CD14-positive monocyte (primary cell): Measurements from ENCODE around the gene IGDCC3. TPM values are rescaled to one million over a fixed set of nuclear protein-coding genes. Genes with fewer than 3 reads are reported as not detected.

Experiments used
- DNase-seq, 3 donors: peaks; one replicate each; pipeline ENCODE4 v3.0.0-alpha.2; 2011 to 2022
- H2AFZ ChIP-seq: 2 replicates; pipeline ENCODE4 v1.6.0; 2012; ENCODE audit warnings: mild to moderate bottlenecking, low read depth, low read length, inconsistent platforms; ENCODE audit not compliant: insufficient read depth, poor library complexity, severe bottlenecking
- H3K27ac ChIP-seq, 2 donors: 1 replicate in 1 of 2; 2 replicates in 1 of 2; pipeline ENCODE4 v1.5.1; 2012 to 2013; ENCODE audit warnings: low read length in 2 of 2, control low read depth in 1 of 2, inconsistent platforms in 1 of 2, low read depth in 1 of 2, mild to moderate bottlenecking in 1 of 2
- H3K27me3 ChIP-seq, 2 donors: one replicate each; pipeline versions ENCODE4 v1.6.0 to v1.6.1; 2011 to 2013; ENCODE audit warnings: low read length in 2 of 2; ENCODE audit not compliant: control insufficient read depth in 2 of 2, insufficient read depth in 2 of 2
- H3K36me3 ChIP-seq, 2 donors: replicated peaks in 1 of 2; 1 replicate in 1 of 2; 2 replicates in 1 of 2; pipeline versions ENCODE4 v1.5.1 to v1.6.1; 2012 to 2013; ENCODE audit warnings: low read length in 2 of 2, control low read depth in 1 of 2, inconsistent platforms in 1 of 2, mild to moderate bottlenecking in 1 of 2; ENCODE audit not compliant: insufficient read depth in 2 of 2, control insufficient read depth in 1 of 2
- H3K4me1 ChIP-seq, 2 donors: 1 replicate in 1 of 2; 2 replicates in 1 of 2; pipeline versions ENCODE4 v1.5.1 to v1.6.1; 2012 to 2013; ENCODE audit warnings: low read length in 2 of 2, control low read depth in 1 of 2, inconsistent platforms in 1 of 2, mild to moderate bottlenecking in 1 of 2, moderate library complexity in 1 of 2; ENCODE audit not compliant: insufficient read depth in 2 of 2, control insufficient read depth in 1 of 2
- H3K4me2 ChIP-seq: replicated peaks from 2 replicates; pipeline ENCODE3; 2012; ENCODE audit warnings: low read length, moderate library complexity, mild to moderate bottlenecking; ENCODE audit not compliant: poor library complexity, severe bottlenecking; ENCODE audit errors: extremely low read depth
- H3K4me3 ChIP-seq, 3 experiments: fragments of 200-600 bp in 1 of 3; sonication (generic) in 1 of 3; replicated peaks in 1 of 3; 1 replicate in 2 of 3; 2 replicates in 1 of 3; pipeline ENCODE4 v1.5.1; 2011 to 2013; ENCODE audit warnings: low read length in 3 of 3, mild to moderate bottlenecking in 3 of 3, control low read depth in 2 of 3, low read depth in 2 of 3, inconsistent platforms in 1 of 3, moderate library complexity in 1 of 3
- H3K79me2 ChIP-seq: 2 replicates; pipeline ENCODE4 v1.6.0; 2012; ENCODE audit warnings: mild to moderate bottlenecking, control low read depth, inconsistent platforms, low read length, moderate library complexity; ENCODE audit not compliant: insufficient read depth
- H3K9ac ChIP-seq: 2 replicates; pipeline ENCODE4 v1.6.0; 2017; ENCODE audit warnings: low read length, mild to moderate bottlenecking; ENCODE audit not compliant: insufficient read depth, poor library complexity, severe bottlenecking
- H3K9me3 ChIP-seq, 2 donors: replicated peaks in 1 of 2; 1 replicate in 1 of 2; 2 replicates in 1 of 2; pipeline versions ENCODE4 v1.5.1 to v1.6.1; 2012 to 2013; ENCODE audit warnings: low read length in 2 of 2, control low read depth in 1 of 2; ENCODE audit not compliant: control insufficient read depth in 1 of 2, insufficient read depth in 1 of 2
- H4K20me1 ChIP-seq: 2 replicates; pipeline ENCODE4 v1.6.0; 2012; ENCODE audit warnings: mild to moderate bottlenecking, low read length, control low read depth, moderate library complexity; ENCODE audit not compliant: insufficient read depth
- H3K27ac Mint-ChIP-seq, 7 donors: one replicate each; pipeline ENCODE4 v1.8.0; 2020; ENCODE audit warnings: mild to moderate bottlenecking in 7 of 7, mixed read lengths in 7 of 7, moderate library complexity in 6 of 7, inconsistent platforms in 2 of 7
- H3K27me3 Mint-ChIP-seq, 3 donors: one replicate each; pipeline ENCODE4 v1.8.0; 2021 to 2022; ENCODE audit warnings: low read depth in 3 of 3, mild to moderate bottlenecking in 3 of 3, mixed read lengths in 3 of 3, moderate library complexity in 3 of 3, inconsistent platforms in 1 of 3
- H3K36me3 Mint-ChIP-seq, 2 donors: one replicate each; pipeline ENCODE4 v1.8.0; 2020; ENCODE audit warnings: mixed read lengths in 2 of 2, inconsistent platforms in 1 of 2, mild to moderate bottlenecking in 1 of 2
- H3K4me1 Mint-ChIP-seq: one replicate; pipeline ENCODE4 v1.8.0; 2020; ENCODE audit warnings: mild to moderate bottlenecking, mixed read lengths
- H3K4me3 Mint-ChIP-seq, 2 donors: one replicate each; pipeline ENCODE4 v1.8.0; 2020; ENCODE audit warnings: mild to moderate bottlenecking in 2 of 2, mixed read lengths in 2 of 2, moderate library complexity in 1 of 2
- H3K9me3 Mint-ChIP-seq, 7 donors: one replicate each; pipeline ENCODE4 v1.8.0; 2020 to 2022; ENCODE audit warnings: mixed read lengths in 7 of 7, mild to moderate bottlenecking in 6 of 7, moderate library complexity in 6 of 7, inconsistent platforms in 2 of 7
- CTCF ChIP-seq: fragments of 200-600 bp; IDR thresholded peaks from one replicate; pipeline ENCODE4 v1.8.0; 2022; ENCODE audit warnings: antibody characterized with exemption, mild to moderate bottlenecking
- WGBS: methylation state at CpG from one replicate; pipeline ENCODE4 v1.1.5; 2013; ENCODE audit warnings: missing lambda C conversion rate; ENCODE audit not compliant: insufficient coverage; 5-methylcytosine and 5-hydroxymethylcytosine counted together
- intact Hi-C, 2 donors: fragments of 100-400 bp; cut with micrococcal nuclease; formaldehyde crosslinking; loops; one replicate each; pipeline versions ENCODE4 v1.15.0 to v1.15.1; 2023
- polyA plus RNA-seq, 3 donors: library from polyadenylated mRNA; depleted of rRNA in 1 of 3; unstranded in 2 of 3; stranded (reverse) in 1 of 3; fragments of 300-500 nt in 2 of 3; fragments of >200 nt in 1 of 3; fragmentation: Illumina TruSeq in 2 of 3; gene quantifications; 1 replicate in 2 of 3; 2 replicates in 1 of 3; pipeline ENCODE4 v1.2.3, GENCODE V29; 2012 to 2021

Gene IGDCC3
- polyA plus RNA-seq, 3 donors: not detected

GRCh38 chr15:65382146-65382491 lies 4.3 kb upstream of the IGDCC3 start:
- no peak overlapping the region for H3K27ac Mint-ChIP-seq
- no peaks in the 10 kb centered on the region for H3K36me3 Mint-ChIP-seq
- no peaks in the 10 kb centered on the region for H3K79me2 ChIP-seq
- no peak for TF ChIP-seq CTCF
- peaks cover 53 to 80% (median 58%) of the 10 kb centered on the region in 3 donors for H3K27me3 Mint-ChIP-seq
- H3K4me1 ChIP-seq: peaks cover 13 to 20% of the 10 kb centered on the region in 2 donors
- no peak overlapping the region for H2AFZ ChIP-seq
- H3K4me2 ChIP-seq: no peak overlapping the region
- peaks cover 0 to 5% (median 2%) of the 10 kb centered on the region in 7 donors for H3K9me3 Mint-ChIP-seq
- H3K36me3 ChIP-seq: no peaks in the 10 kb centered on the region
- H3K9me3 ChIP-seq: peaks cover 0 to 7% of the 10 kb centered on the region in 2 donors
- no peak overlapping the region for H3K4me3 ChIP-seq
- no peak for DNase-seq
- no peak overlapping the region for H3K9ac ChIP-seq
- no peaks in the 10 kb centered on the region for H4K20me1 ChIP-seq
- no peak overlapping the region for H3K27ac ChIP-seq
- no CpG with 5 or more reads among the region's 6 CpGs for WGBS
- H3K4me3 Mint-ChIP-seq: no peak overlapping the region
- H3K27me3 ChIP-seq: peaks cover 26 to 70% of the 10 kb centered on the region in 2 donors
- intact Hi-C loops: no loop called here
- H3K4me1 Mint-ChIP-seq: peaks cover 17% of the 10 kb centered on the region

GRCh38 chr15:65381445-65382145 lies 3.8 kb upstream of the IGDCC3 start:
- H3K4me2 ChIP-seq: no peak overlapping the region
- no peaks in the 10 kb centered on the region for H4K20me1 ChIP-seq
- H3K27ac Mint-ChIP-seq: no peak overlapping the region
- no peak overlapping the region for H3K27ac ChIP-seq
- H3K36me3 Mint-ChIP-seq: peaks cover 0 to 3% of the 10 kb centered on the region in 2 donors
- no peaks in the 10 kb centered on the region for H3K79me2 ChIP-seq
- peaks cover 28 to 75% of the 10 kb centered on the region in 2 donors for H3K27me3 ChIP-seq
- H3K4me1 Mint-ChIP-seq: peaks cover 23% of the 10 kb centered on the region
- peaks cover 58 to 85% (median 63%) of the 10 kb centered on the region in 3 donors for H3K27me3 Mint-ChIP-seq
- H3K4me1 ChIP-seq: peaks cover 17 to 25% of the 10 kb centered on the region in 2 donors
- no peak overlapping the region for H3K9ac ChIP-seq
- no peak overlapping the region for H3K4me3 ChIP-seq
- intact Hi-C loops: no loop called here
- peaks cover 0 to 7% of the 10 kb centered on the region in 2 donors for H3K9me3 ChIP-seq
- H3K9me3 Mint-ChIP-seq: peaks cover 0 to 7% (median 2%) of the 10 kb centered on the region in 7 donors
- no peak overlapping the region for H2AFZ ChIP-seq
- DNase-seq: no peak
- H3K4me3 Mint-ChIP-seq: no peak overlapping the region
- no peaks in the 10 kb centered on the region for H3K36me3 ChIP-seq
- no CpG with 5 or more reads among the region's 1 CpG for WGBS
- no peak for TF ChIP-seq CTCF
